Measurements from ENCODE around the gene MSLN. TPM values are rescaled to one million over a fixed set of nuclear protein-coding genes. Genes with fewer than 3 reads are reported as not detected.

MSLN gene
- polyA plus RNA-seq, 1 of the 3 experiments (the other 2 are of a cell fraction), result 0.02 TPM

DNA sequence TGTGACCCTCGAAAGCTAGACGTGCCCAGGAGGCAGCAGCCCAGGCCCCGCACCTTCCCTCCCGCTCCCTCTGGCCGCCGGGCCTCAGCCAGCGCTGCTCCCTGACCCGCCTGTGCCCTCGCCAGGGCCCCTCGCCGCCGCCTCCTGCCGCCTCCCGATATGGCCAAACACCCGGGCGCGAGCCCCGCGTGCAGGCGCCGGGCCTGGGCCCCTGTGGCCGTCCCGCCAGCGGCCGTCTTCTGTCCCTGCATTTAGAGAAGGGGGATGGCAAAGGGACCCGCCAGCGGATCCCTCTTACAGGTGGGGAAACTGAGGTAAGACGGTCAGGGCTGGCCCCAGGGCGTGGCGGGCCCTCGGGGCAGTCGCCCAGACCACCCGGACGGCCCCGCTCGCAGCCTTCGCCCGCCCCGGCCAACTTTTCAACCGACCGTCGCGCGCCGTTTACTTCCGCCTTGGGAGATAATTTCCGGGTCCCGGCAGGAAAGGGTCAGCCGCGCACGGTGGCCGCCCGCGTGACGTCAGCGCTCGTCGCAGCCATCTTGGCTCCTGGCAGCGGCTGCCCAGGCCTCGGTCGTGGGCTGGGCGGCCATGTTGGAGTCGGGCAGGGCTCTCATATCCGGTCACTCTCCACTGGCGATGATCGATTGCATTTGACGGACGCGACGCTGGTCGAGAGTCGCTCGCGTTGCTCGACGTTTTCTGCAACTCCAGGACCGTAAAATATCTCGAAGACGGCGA lies 47.0 kb downstream of the MSLN start (continued):
- TF ChIP-seq FOSL2 (IDR thresholded peaks at IDR 0.05; ENCODE audit: borderline replicate concordance, low read depth) (no peak), MEF2A (IDR thresholded peaks at IDR 0.05; ENCODE audit: borderline replicate concordance, low read depth) (no peak), NRF1 (IDR thresholded peaks at IDR 0.05; ENCODE audit: low read depth, low read length) (peak; percentile 81), POLR2AphosphoS5 (IDR thresholded peaks at IDR 0.05; ENCODE audit: low read depth, low read length) (peak; percentile 81), YY1 (IDR thresholded peaks at IDR 0.05; ENCODE audit: low read depth) (peak; percentile 99), RXRA (IDR thresholded peaks at IDR 0.05; ENCODE audit: borderline replicate concordance, low read depth) (no peak), SIN3A (IDR thresholded peaks at IDR 0.05; ENCODE audit: borderline replicate concordance, low read depth, low read length) (peak; percentile 59; the same call in 1 of the 2 replicates), JUND (IDR thresholded peaks at IDR 0.05) (no peak), ELF1 (IDR thresholded peaks at IDR 0.05) (peak; percentile 95), GABPA (IDR thresholded peaks at IDR 0.05; ENCODE audit: low read depth) (peak; percentile 94), EP300 (IDR thresholded peaks at IDR 0.05; ENCODE audit: borderline replicate concordance in 1 of 2, low read depth in 1 of 2, low read length in 1 of 2) (no peak), RAD21 (IDR thresholded peaks at IDR 0.05; ENCODE audit: low read length) (no peak), NFIC (IDR thresholded peaks at IDR 0.05; ENCODE audit: borderline replicate concordance) (no peak), FOXM1 (IDR thresholded peaks at IDR 0.05; ENCODE audit: low read depth) (no peak), TEAD4 (IDR thresholded peaks at IDR 0.05; ENCODE audit: borderline replicate concordance, insufficient read depth) (no peak), EZH2phosphoT487 (IDR thresholded peaks at IDR 0.05; ENCODE audit: borderline replicate concordance, low read depth) (no peak), FOXJ3 (CRISPR knock-in tag; IDR thresholded peaks at IDR 0.05) (no peak; the same call in 1 of the 2 replicates), GATA2 (CRISPR knock-in tag; IDR thresholded peaks at IDR 0.05) (no peak), SMC3 (IDR thresholded peaks at IDR 0.05; ENCODE audit: low read depth, low read length) (no peak)
- TF ChIP-seq, protein P1, sequence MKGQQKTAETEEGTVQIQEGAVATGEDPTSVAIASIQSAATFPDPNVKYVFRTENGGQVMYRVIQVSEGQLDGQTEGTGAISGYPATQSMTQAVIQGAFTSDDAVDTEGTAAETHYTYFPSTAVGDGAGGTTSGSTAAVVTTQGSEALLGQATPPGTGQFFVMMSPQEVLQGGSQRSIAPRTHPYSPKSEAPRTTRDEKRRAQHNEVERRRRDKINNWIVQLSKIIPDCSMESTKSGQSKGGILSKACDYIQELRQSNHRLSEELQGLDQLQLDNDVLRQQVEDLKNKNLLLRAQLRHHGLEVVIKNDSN (IDR thresholded peaks at IDR 0.05; ENCODE audit: borderline replicate concordance, low read depth), result 0 out of 2 replicates have a peak, but pooled peaks have one; percentile 6
- TF ChIP-seq, protein P2, sequence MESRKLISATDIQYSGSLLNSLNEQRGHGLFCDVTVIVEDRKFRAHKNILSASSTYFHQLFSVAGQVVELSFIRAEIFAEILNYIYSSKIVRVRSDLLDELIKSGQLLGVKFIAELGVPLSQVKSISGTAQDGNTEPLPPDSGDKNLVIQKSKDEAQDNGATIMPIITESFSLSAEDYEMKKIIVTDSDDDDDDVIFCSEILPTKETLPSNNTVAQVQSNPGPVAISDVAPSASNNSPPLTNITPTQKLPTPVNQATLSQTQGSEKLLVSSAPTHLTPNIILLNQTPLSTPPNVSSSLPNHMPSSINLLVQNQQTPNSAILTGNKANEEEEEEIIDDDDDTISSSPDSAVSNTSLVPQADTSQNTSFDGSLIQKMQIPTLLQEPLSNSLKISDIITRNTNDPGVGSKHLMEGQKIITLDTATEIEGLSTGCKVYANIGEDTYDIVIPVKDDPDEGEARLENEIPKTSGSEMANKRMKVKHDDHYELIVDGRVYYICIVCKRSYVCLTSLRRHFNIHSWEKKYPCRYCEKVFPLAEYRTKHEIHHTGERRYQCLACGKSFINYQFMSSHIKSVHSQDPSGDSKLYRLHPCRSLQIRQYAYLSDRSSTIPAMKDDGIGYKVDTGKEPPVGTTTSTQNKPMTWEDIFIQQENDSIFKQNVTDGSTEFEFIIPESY (IDR thresholded peaks at IDR 0.05; ENCODE audit: borderline replicate concordance, low read depth), result no peak
- TF ChIP-seq, protein P3, sequence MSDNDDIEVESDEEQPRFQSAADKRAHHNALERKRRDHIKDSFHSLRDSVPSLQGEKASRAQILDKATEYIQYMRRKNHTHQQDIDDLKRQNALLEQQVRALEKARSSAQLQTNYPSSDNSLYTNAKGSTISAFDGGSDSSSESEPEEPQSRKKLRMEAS (IDR thresholded peaks at IDR 0.05; ENCODE audit: low read depth), result peak; percentile 94
- TF ChIP-seq, protein P4, sequence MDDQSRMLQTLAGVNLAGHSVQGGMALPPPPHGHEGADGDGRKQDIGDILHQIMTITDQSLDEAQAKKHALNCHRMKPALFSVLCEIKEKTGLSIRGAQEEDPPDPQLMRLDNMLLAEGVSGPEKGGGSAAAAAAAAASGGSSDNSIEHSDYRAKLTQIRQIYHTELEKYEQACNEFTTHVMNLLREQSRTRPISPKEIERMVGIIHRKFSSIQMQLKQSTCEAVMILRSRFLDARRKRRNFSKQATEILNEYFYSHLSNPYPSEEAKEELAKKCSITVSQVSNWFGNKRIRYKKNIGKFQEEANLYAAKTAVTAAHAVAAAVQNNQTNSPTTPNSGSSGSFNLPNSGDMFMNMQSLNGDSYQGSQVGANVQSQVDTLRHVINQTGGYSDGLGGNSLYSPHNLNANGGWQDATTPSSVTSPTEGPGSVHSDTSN (IDR thresholded peaks at IDR 0.05), result peak; percentile 92
